Measurements from ENCODE around the gene RBCK1. TPM values are rescaled to one million over a fixed set of nuclear protein-coding genes. Genes with fewer than 3 reads are reported as not detected.
A peak's percentile ranks its signal among the peaks of the same experiment; 100 is the strongest.

The RBCK1 gene
- total RNA-seq, 1 experiment from 2014 or later, result 115 TPM

- Histone ChIP-seq H3F3A (ENCODE audit: low read length, unreplicated experiment) (peaks cover 3% of the 10 kb centered on the region), H3K4me2 (ENCODE audit: low read length) (no peak overlapping the region), H3K9me3 (ENCODE audit: low read length) (no peaks in the 10 kb centered on the region), H3K4me3 (ENCODE audit: low read length) (no peak overlapping the region), H3K27ac (ENCODE audit: low read length) (no peak overlapping the region), H3K79me2 (ENCODE audit: low read length) (no peaks in the 10 kb centered on the region), H3K36me3 (ENCODE audit: low read depth, low read length) (peaks cover 17% of the 10 kb centered on the region), H3K4me1 (ENCODE audit: insufficient read depth, low read length) (no peaks in the 10 kb centered on the region), H3K9ac (ENCODE audit: low read length) (no peak overlapping the region), H4K20me1 (ENCODE audit: low read length) (no peaks in the 10 kb centered on the region), H2AFZ (ENCODE audit: low read length) (no peak overlapping the region), H3K9me2 (replicated peaks; ENCODE audit: low read length) (no peaks in the 10 kb centered on the region), H3K27me3 (ENCODE audit: low read length) (no peaks in the 10 kb centered on the region)
- CTCF ChIA-PET, result no interaction called here
- TF ChIP-seq EZH2phosphoT487 (IDR thresholded peaks at IDR 0.05; ENCODE audit: borderline replicate concordance, low read length) (no peak), EZH2 (IDR thresholded peaks at IDR 0.05; ENCODE audit: low read length, unreplicated experiment) (no peak), CTCF (conservative IDR thresholded peaks at IDR 0.05; ENCODE audit: low read depth, low read length) (no peak)
- BruUV-seq (replicated peaks), result no TSS peak
- DNase-seq (no peak), ATAC-seq (no peak)
- POLR2A ChIA-PET (ENCODE audit: unreplicated experiment), result no interaction called here
- intact Hi-C loops (cut with micrococcal nuclease), result no loop called here
These were observed 24.1 kb downstream of the RBCK1 start for GRCh38 chr20:432208-432607.

GRCh38 chr20:432677-433299 is 24.7 kb downstream of the RBCK1 start:
- no peak overlapping the region for H3K4me3 ChIP-seq (ENCODE audit: low read length)
- H3K9ac ChIP-seq (ENCODE audit: low read length), result no peak overlapping the region
- no peaks in the 10 kb centered on the region for H3K9me3 ChIP-seq (ENCODE audit: low read length)
- no peaks in the 10 kb centered on the region for H4K20me1 ChIP-seq (ENCODE audit: low read length)
- no peaks in the 10 kb centered on the region for H3K27me3 ChIP-seq (ENCODE audit: low read length)
- H3K9me2 ChIP-seq (replicated peaks; ENCODE audit: low read length), result no peaks in the 10 kb centered on the region
- no peaks in the 10 kb centered on the region for H3K79me2 ChIP-seq (ENCODE audit: low read length)
- TF ChIP-seq EZH2phosphoT487 (IDR thresholded peaks at IDR 0.05; ENCODE audit: borderline replicate concordance, low read length) (no peak), EZH2 (IDR thresholded peaks at IDR 0.05; ENCODE audit: low read length, unreplicated experiment) (no peak), CTCF (conservative IDR thresholded peaks at IDR 0.05; ENCODE audit: low read depth, low read length) (no peak)
- BruUV-seq (replicated peaks), result no TSS peak
- ChIA-PET POLR2A (ENCODE audit: unreplicated experiment) (no interaction called here), CTCF (no interaction called here)
- ATAC-seq, result no peak; the same call in 1 of the 2 replicates
- intact Hi-C loops (cut with micrococcal nuclease), result no loop called here
- no peak for DNase-seq
- H2AFZ ChIP-seq (ENCODE audit: low read length), result no peak overlapping the region
- H3K36me3 ChIP-seq (ENCODE audit: low read depth, low read length), result peaks cover 17% of the 10 kb centered on the region; the same call in 1 of the 2 replicates
- no peak overlapping the region for H3K4me2 ChIP-seq (ENCODE audit: low read length)
- H3F3A ChIP-seq (ENCODE audit: low read length, unreplicated experiment), result peaks cover 3% of the 10 kb centered on the region
- H3K27ac ChIP-seq (ENCODE audit: low read length), result no peak overlapping the region
- H3K4me1 ChIP-seq (ENCODE audit: insufficient read depth, low read length), result no peaks in the 10 kb centered on the region

GRCh38 chr20:433300-433975 is 25.3 kb downstream of the RBCK1 start:
- no peak overlapping the region for H3K4me2 ChIP-seq (ENCODE audit: low read length)
- peaks cover 21% of the 10 kb centered on the region for H3K36me3 ChIP-seq (ENCODE audit: low read depth, low read length)
- no peaks in the 10 kb centered on the region for H3K9me2 ChIP-seq (replicated peaks; ENCODE audit: low read length)
- TF ChIP-seq EZH2phosphoT487 (IDR thresholded peaks at IDR 0.05; ENCODE audit: borderline replicate concordance, low read length) (no peak), CTCF (conservative IDR thresholded peaks at IDR 0.05; ENCODE audit: low read depth, low read length) (no peak)
- BruUV-seq (replicated peaks), result TSS peak; percentile 4
- DNase-seq, result no peak
- no peaks in the 10 kb centered on the region for H4K20me1 ChIP-seq (ENCODE audit: low read length)
- CTCF ChIA-PET, result no interaction called here
- H3K27ac ChIP-seq (ENCODE audit: low read length), result no peak overlapping the region
- no peaks in the 10 kb centered on the region for H3K79me2 ChIP-seq (ENCODE audit: low read length)
- H3K9me3 ChIP-seq (ENCODE audit: low read length), result no peaks in the 10 kb centered on the region
- no peak overlapping the region for H2AFZ ChIP-seq (ENCODE audit: low read length)
- no peaks in the 10 kb centered on the region for H3K27me3 ChIP-seq (ENCODE audit: low read length)
- no peak overlapping the region for H3K9ac ChIP-seq (ENCODE audit: low read length)
- H3F3A ChIP-seq (ENCODE audit: low read length, unreplicated experiment), result peaks cover 3% of the 10 kb centered on the region
- H3K4me3 ChIP-seq (ENCODE audit: low read length), result no peak overlapping the region
- no peak for ATAC-seq
- POLR2A ChIA-PET (ENCODE audit: unreplicated experiment), result no interaction called here
- intact Hi-C loops (cut with micrococcal nuclease), result no loop called here
- no peaks in the 10 kb centered on the region for H3K4me1 ChIP-seq (ENCODE audit: insufficient read depth, low read length)
